GM12878 (cell line): ENCODE results near the gene SUSD1. TPM values are rescaled to one million over a fixed set of nuclear protein-coding genes. Genes with fewer than 3 reads are reported as not detected.

Experiments
- ATAC-seq: fragments of 200-7000 bp; cut with Tn5 transposase; 3 replicates; pipeline ENCODE4 v1.9.1; 2020; ENCODE audit warnings: mild to moderate bottlenecking, moderate library complexity
- BruUV-seq: library from RNA; stranded (reverse); fragments of 400-500 nt; replicated peaks from 2 replicates; lab custom pipeline; 2021; lab: Mats Ljungman, UMichigan
- CTCF ChIA-PET: fragments of 300-600 bp; sonication (Branson Sonifier 250); formaldehyde crosslinking; extraction: SDS; loops from one replicate; lab custom pipeline; 2021; ENCODE audit warnings: inconsistent platforms; lab: Yijun Ruan, JAX
- POLR2A ChIA-PET: fragments of 350-600 bp; formaldehyde crosslinking; extraction: SDS; loops from one replicate; lab custom pipeline; 2021; ENCODE audit warnings: inconsistent platforms; lab: Charles Lee
- RAD21 ChIA-PET: fragments of 300-600 bp; sonication (Branson Sonifier 250); formaldehyde crosslinking; loops from one replicate; lab custom pipeline; 2023; ENCODE audit warnings: antibody characterized with exemption; ENCODE audit not compliant: unreplicated experiment; lab: Charles Lee
- SMC1A ChIA-PET: fragments of 300-600 bp; sonication (Branson Sonifier 250); formaldehyde crosslinking; loops from one replicate; lab custom pipeline; 2023; ENCODE audit not compliant: unreplicated experiment, uncharacterized antibody; lab: Charles Lee
- DNase-seq: peaks from one replicate; pipeline ENCODE4 v3.0.0-alpha.2; 2011; ENCODE audit warnings: low read depth, low spot score
- FAIRE-seq: peaks from 3 replicates; lab custom pipeline; 2011; peaks lifted over from hg19 to GRCh38; lab: Jason Lieb, UNC
- H2AFZ ChIP-seq: 2 replicates; pipeline ENCODE4 v1.6.0; 2011; ENCODE audit warnings: low read depth, low read length, control low read depth; ENCODE audit not compliant: control insufficient read depth
- H3K27ac ChIP-seq: 2 replicates; pipeline ENCODE4 v1.5.1; 2011; ENCODE audit warnings: control low read depth; ENCODE audit not compliant: control insufficient read depth, insufficient read depth
- H3K27me3 ChIP-seq, 2 experiments: replicated peaks in 1 of 2; 2 replicates each; pipeline versions ENCODE4 v1.6.0 to v1.6.1; 2011; ENCODE audit warnings: low read length in 1 of 2; ENCODE audit not compliant: control insufficient read depth in 2 of 2, insufficient read depth in 2 of 2
- H3K36me3 ChIP-seq, 2 experiments: 2 replicates each; pipeline ENCODE4 v1.5.1; 2011; ENCODE audit warnings: low read length in 1 of 2; ENCODE audit not compliant: control insufficient read depth in 2 of 2, insufficient read depth in 2 of 2
- H3K4me1 ChIP-seq: 2 replicates; pipeline ENCODE4 v1.6.1; 2011; ENCODE audit warnings: mild to moderate bottlenecking, low read length, moderate library complexity, mixed read lengths; ENCODE audit not compliant: control insufficient read depth, insufficient read depth
- H3K4me2 ChIP-seq: 2 replicates; pipeline ENCODE4 v1.6.0; 2011; ENCODE audit warnings: control low read depth; ENCODE audit not compliant: control insufficient read depth, insufficient read depth
- H3K4me3 ChIP-seq: fragments of 200-600 bp; sonication (generic); 2 replicates; pipeline ENCODE4 v1.5.1; 2016
- H3K79me2 ChIP-seq: 2 replicates; pipeline ENCODE4 v1.6.0; 2011; ENCODE audit warnings: low read length; ENCODE audit not compliant: control insufficient read depth, insufficient read depth
- H3K9ac ChIP-seq: 2 replicates; pipeline ENCODE4 v1.8.0; 2011; ENCODE audit warnings: low read length, control low read depth, mixed read lengths; ENCODE audit not compliant: control insufficient read depth, insufficient read depth
- H3K9me3 ChIP-seq: replicated peaks from 3 replicates; pipeline ENCODE4 v1.5.1; 2011; ENCODE audit warnings: mild to moderate bottlenecking, low read length; ENCODE audit not compliant: control insufficient read depth, insufficient read depth
- H4K20me1 ChIP-seq: 2 replicates; pipeline ENCODE4 v1.6.0; 2011; ENCODE audit not compliant: control insufficient read depth, insufficient read depth
- BCL3 ChIP-seq: IDR thresholded peaks from 2 replicates; pipeline ENCODE4 v1.6.1; 2011; ENCODE audit warnings: borderline replicate concordance, low read depth, mild to moderate bottlenecking, moderate library complexity, low read length; ENCODE audit not compliant: insufficient read depth, poor library complexity, severe bottlenecking
- CBX5 ChIP-seq: sonication (generic); IDR thresholded peaks from 2 replicates; pipeline ENCODE4 v1.6.1; 2016; ENCODE audit warnings: low read depth, moderate library complexity, mild to moderate bottlenecking, inconsistent platforms
- ESRRA ChIP-seq: IDR thresholded peaks from 2 replicates; pipeline ENCODE4 v1.6.1; 2012; ENCODE audit warnings: mild to moderate bottlenecking, low read length, improper control_type of control experiment
- MAX ChIP-seq: IDR thresholded peaks from 2 replicates; pipeline ENCODE4 v1.6.1; 2012; ENCODE audit warnings: low read depth, low read length, improper control_type of control experiment
- NR2C2 ChIP-seq: IDR thresholded peaks from 2 replicates; pipeline ENCODE4 v1.6.1; 2011; ENCODE audit warnings: borderline replicate concordance, low read depth; ENCODE audit not compliant: control insufficient read depth, insufficient read length
- NRF1 ChIP-seq: conservative IDR thresholded peaks from 2 replicates; pipeline ENCODE4 v1.6.1; 2011; ENCODE audit warnings: mild to moderate bottlenecking, low read depth, low read length, improper control_type of control experiment
- SMAD1 ChIP-seq: fragments of 450-650 bp; IDR thresholded peaks from 2 replicates; pipeline ENCODE4 v1.6.1; 2018; ENCODE audit warnings: mild to moderate bottlenecking, low read depth; ENCODE audit not compliant: partially characterized antibody
- SMAD5 ChIP-seq: IDR thresholded peaks from 2 replicates; pipeline ENCODE4 v1.6.1; 2016; ENCODE audit warnings: antibody characterized with exemption, low read depth
- SPI1 ChIP-seq: IDR thresholded peaks from 2 replicates; pipeline ENCODE4 v1.6.1; 2011; ENCODE audit warnings: low read depth, mild to moderate bottlenecking, low read length, moderate library complexity, borderline replicate concordance; ENCODE audit not compliant: insufficient read depth
- USF2 ChIP-seq: IDR thresholded peaks from 2 replicates; pipeline ENCODE4 v1.6.1; 2011; ENCODE audit warnings: low read depth, low read length, improper control_type of control experiment, borderline replicate concordance
- ZNF217 ChIP-seq: fragments of 450-650 bp; IDR thresholded peaks from 2 replicates; pipeline ENCODE4 v1.6.1; 2017; ENCODE audit warnings: antibody characterized with exemption, mild to moderate bottlenecking
- ZNF687 ChIP-seq: fragments of 450-650 bp; IDR thresholded peaks from 2 replicates; pipeline ENCODE4 v1.6.1; 2017; ENCODE audit warnings: mild to moderate bottlenecking, moderate library complexity
- ZSCAN29 ChIP-seq: fragments of 450-650 bp; IDR thresholded peaks from 2 replicates; pipeline ENCODE4 v1.6.1; 2017; ENCODE audit warnings: mild to moderate bottlenecking, moderate library complexity
- WGBS: methylation state at CpG from one replicate; pipeline ENCODE4 v1.1.6; 2016; ENCODE audit warnings: low lambda C conversion rate; ENCODE audit not compliant: insufficient replicate concordance, insufficient coverage; ENCODE audit errors: missing lambda C conversion rate; 5-methylcytosine and 5-hydroxymethylcytosine counted together
- in situ Hi-C: fragments of 300-500 bp; cut with MboI; formaldehyde crosslinking; loops from 9 replicates; pipeline ENCODE4 v1.14.3; 2018; ENCODE audit warnings: mixed read lengths
- intact Hi-C: fragments of 100-400 bp; cut with micrococcal nuclease; formaldehyde crosslinking; loops from one replicate; pipeline ENCODE4 v1.14.2; 2022; ENCODE audit not compliant: unreplicated experiment
- polyA plus RNA-seq, 11 experiments: library from polyadenylated mRNA; depleted of rRNA in 4 of 11; unstranded in 6 of 11; stranded (reverse) in 5 of 11; fragments of >200 nt; fragmentation: Nextera tagmentation in 4 of 11; fragmentation: Illumina TruSeq in 1 of 11; extraction: Ambion mirVana in 4 of 11; extraction: Trizol in 1 of 11; gene quantifications; 1 replicate in 1 of 11; 2 replicates in 10 of 11; pipeline versions ENCODE4 v1.2.1 to v1.2.3, GENCODE V29; 2011 to 2016; ENCODE audit warnings: inconsistent platforms in 2 of 11, missing spikeins in 2 of 11, low read depth in 1 of 11
- total RNA-seq, 4 experiments: library from RNA; depleted of rRNA in 3 of 4; stranded (reverse); fragments of >200 nt in 3 of 4; fragmentation: Illumina TruSeq in 1 of 4; extraction: Trizol in 1 of 4; gene quantifications; 2 replicates each; pipeline versions ENCODE4 v1.2.1 to v1.2.3, GENCODE V29; 2013 to 2021

Gene SUSD1
- total and polyA plus RNA-seq, 10 of the 15 experiments (the other 5 are each of a cell fraction or from before 2014, with no cell fraction given): 6.7 to 20.8 (median 13.2) TPM

- Histone ChIP-seq H3K9ac (no peak overlapping the region), H2AFZ (no peak overlapping the region), H4K20me1 (no peaks in the 10 kb centered on the region), H3K27ac (no peak overlapping the region), H3K9me3 (no peaks in the 10 kb centered on the region; the same call in 1 of the 3 replicates), H3K4me1 (peaks cover 22% of the 10 kb centered on the region), H3K4me2 (no peak overlapping the region), H3K79me2 (no peaks in the 10 kb centered on the region), H3K27me3 (no peaks in the 10 kb centered on the region), H3K4me3 (no peak overlapping the region), H3K36me3 (no peaks in the 10 kb centered on the region; a peak in 1 of 4 replicates)
- intact Hi-C loops: no loop called here
- ATAC-seq: no peak
- no TSS peak for BruUV-seq
- ChIA-PET POLR2A (no interaction called here), RAD21 (no interaction called here), CTCF (no interaction called here), SMC1A (no interaction called here)
- in situ Hi-C loops: no loop called here
- TF ChIP-seq ESRRA (no peak), SMAD1 (no peak), ZNF687 (no peak), NR2C2 (no peak), ZSCAN29 (no peak), MAX (no peak), USF2 (no peak), BCL3 (no peak), SMAD5 (no peak), NRF1 (no peak), SPI1 (no peak), ZNF217 (no peak), CBX5 (no peak)
- no peak for DNase-seq
- WGBS: 96% methylated on average over 4 of the region's 4 CpGs
- no peak for FAIRE-seq
These were observed 111.5 kb downstream of the SUSD1 start for GRCh38 chr9:112063586-112063985.
